OCI-LY1 (cell line): ENCODE results near the gene CCDC27.

ENCODE experiments used
- H2AFZ ChIP-seq: fragments of 200-600 bp; sonication (generic), shearing (Covaris generic); 2 replicates; pipeline ENCODE4 v1.6.0; 2014; ENCODE audit warnings: antibody characterized with exemption, mild to moderate bottlenecking, low read length
- H3F3A ChIP-seq: fragments of 200-600 bp; sonication (generic), shearing (Covaris generic); 2 replicates; pipeline ENCODE4 v1.6.0; 2014; ENCODE audit warnings: mild to moderate bottlenecking, antibody characterized with exemption, low read length, moderate library complexity; ENCODE audit not compliant: insufficient read depth
- H3K27ac ChIP-seq: fragments of 200-600 bp; sonication (generic); 2 replicates; pipeline ENCODE4 v1.5.1; 2014; ENCODE audit warnings: low read length, mixed run types, mild to moderate bottlenecking, low read depth; ENCODE audit not compliant: poor library complexity, severe bottlenecking
- H3K27me3 ChIP-seq: fragments of 200-600 bp; sonication (generic); 2 replicates; pipeline ENCODE4 v1.6.0; 2014; ENCODE audit warnings: antibody characterized with exemption, mild to moderate bottlenecking, low read length, moderate library complexity; ENCODE audit not compliant: insufficient read depth
- H3K36me3 ChIP-seq: fragments of 200-600 bp; sonication (generic); 2 replicates; pipeline ENCODE4 v1.6.1; 2014; ENCODE audit warnings: mild to moderate bottlenecking, antibody characterized with exemption, low read length, moderate library complexity, mixed read lengths; ENCODE audit not compliant: insufficient read depth
- H3K4me1 ChIP-seq: fragments of 200-600 bp; sonication (generic); 2 replicates; pipeline ENCODE4 v1.5.1; 2014; ENCODE audit warnings: mild to moderate bottlenecking, low read length, moderate library complexity; ENCODE audit not compliant: insufficient read depth, severe bottlenecking
- H3K4me2 ChIP-seq: fragments of 200-600 bp; sonication (generic), shearing (Covaris generic); 2 replicates; pipeline ENCODE4 v1.6.1; 2014; ENCODE audit warnings: low read length
- H3K4me3 ChIP-seq: fragments of 200-600 bp; sonication (generic); 2 replicates; pipeline ENCODE4 v1.5.1; 2014; ENCODE audit warnings: low read length, low read depth, mild to moderate bottlenecking, mixed read lengths; ENCODE audit not compliant: poor library complexity, severe bottlenecking
- H3K79me2 ChIP-seq: fragments of 200-600 bp; shearing (Covaris generic); 2 replicates; pipeline ENCODE4 v1.6.1; 2016; ENCODE audit warnings: mixed run types, low read length, mixed read lengths; ENCODE audit not compliant: insufficient read depth
- H3K9ac ChIP-seq: fragments of 200-600 bp; sonication (generic), shearing (Covaris generic); 2 replicates; pipeline ENCODE4 v1.6.1; 2014; ENCODE audit warnings: mild to moderate bottlenecking, low read length, mixed read lengths
- H3K9me2 ChIP-seq: fragments of 200-600 bp; sonication (generic), shearing (Covaris generic); 2 replicates; pipeline ENCODE4 v1.6.1; 2014; ENCODE audit warnings: low read depth, mild to moderate bottlenecking, low read length, mixed read lengths
- H3K9me3 ChIP-seq: fragments of 200-600 bp; shearing (Covaris generic); 2 replicates; pipeline ENCODE4 v1.6.1; 2014; ENCODE audit warnings: low read length, mixed read lengths
- H4K20me1 ChIP-seq: fragments of 200-600 bp; sonication (generic), shearing (Covaris generic); 2 replicates; pipeline ENCODE4 v1.6.0; 2016; ENCODE audit warnings: mild to moderate bottlenecking, low read length; ENCODE audit not compliant: insufficient read depth
- EZH2 ChIP-seq: fragments of 200-600 bp; sonication (generic), shearing (Covaris generic); IDR thresholded peaks from 2 replicates; pipeline ENCODE4 v1.8.0; 2017; ENCODE audit warnings: borderline replicate concordance, mixed run types, mild to moderate bottlenecking, antibody characterized with exemption, low read length, moderate library complexity, mixed read lengths
- TF ChIP-seq, protein P1 (sequence below): fragments of 200-600 bp; sonication (generic), shearing (Covaris generic); IDR thresholded peaks from 2 replicates; pipeline ENCODE4 v1.5.1; 2017; ENCODE audit warnings: mild to moderate bottlenecking, antibody characterized with exemption, low read length, moderate library complexity, mixed read lengths

Gene CCDC27

DNA sequence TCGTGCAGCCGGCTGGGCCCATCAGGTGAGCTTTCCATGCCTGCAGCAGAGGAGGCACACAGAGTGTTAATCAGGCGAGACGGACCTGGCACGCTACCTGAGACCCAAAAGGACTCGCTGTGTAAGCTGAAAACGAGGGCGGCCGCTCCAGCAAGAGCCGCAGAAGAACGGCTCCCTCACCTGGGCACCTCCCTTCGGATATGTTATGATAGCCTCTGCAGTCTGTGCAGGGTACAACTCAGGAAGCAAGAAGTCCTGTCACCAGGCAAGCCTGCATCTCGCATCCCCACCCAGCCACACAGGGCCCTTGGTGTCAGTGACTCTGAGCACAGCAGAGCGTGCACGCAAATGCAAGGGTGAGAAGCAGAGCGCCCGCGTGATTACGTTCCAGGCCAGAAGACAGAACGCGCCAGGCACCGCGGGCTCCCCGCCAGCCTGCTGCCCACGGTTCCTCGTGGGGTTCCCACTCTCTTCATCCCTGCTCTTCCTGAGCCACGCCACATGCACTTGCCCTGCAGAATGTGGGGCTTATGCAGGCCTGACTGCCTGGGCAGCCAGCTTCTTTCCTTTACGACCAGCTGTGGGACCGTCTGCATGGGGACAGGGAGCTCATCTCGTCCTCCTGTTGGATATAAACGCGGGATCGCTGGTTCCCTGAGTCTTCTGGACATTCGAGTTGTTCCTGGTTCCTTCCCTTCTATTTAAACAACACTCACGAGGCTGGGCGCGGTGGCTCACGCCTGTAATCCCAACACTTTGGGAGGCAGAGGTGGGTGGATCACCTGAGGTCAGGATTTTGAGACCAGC, 64.3 kb downstream of the CCDC27 start:
- Histone ChIP-seq H3K79me2 (no peaks in the 10 kb centered on the region), H3K4me1 (no peaks in the 10 kb centered on the region), H3K27ac (no peak overlapping the region), H3K36me3 (peaks cover 36% of the 10 kb centered on the region), H3F3A (no peaks in the 10 kb centered on the region), H3K4me2 (no peak overlapping the region), H3K9ac (no peak overlapping the region), H3K9me2 (no peaks in the 10 kb centered on the region), H2AFZ (no peak overlapping the region), H3K4me3 (no peak overlapping the region), H3K27me3 (no peaks in the 10 kb centered on the region), H3K9me3 (no peaks in the 10 kb centered on the region), H4K20me1 (no peaks in the 10 kb centered on the region)
- no peak for TF ChIP-seq EZH2
- TF ChIP-seq, protein P1, sequence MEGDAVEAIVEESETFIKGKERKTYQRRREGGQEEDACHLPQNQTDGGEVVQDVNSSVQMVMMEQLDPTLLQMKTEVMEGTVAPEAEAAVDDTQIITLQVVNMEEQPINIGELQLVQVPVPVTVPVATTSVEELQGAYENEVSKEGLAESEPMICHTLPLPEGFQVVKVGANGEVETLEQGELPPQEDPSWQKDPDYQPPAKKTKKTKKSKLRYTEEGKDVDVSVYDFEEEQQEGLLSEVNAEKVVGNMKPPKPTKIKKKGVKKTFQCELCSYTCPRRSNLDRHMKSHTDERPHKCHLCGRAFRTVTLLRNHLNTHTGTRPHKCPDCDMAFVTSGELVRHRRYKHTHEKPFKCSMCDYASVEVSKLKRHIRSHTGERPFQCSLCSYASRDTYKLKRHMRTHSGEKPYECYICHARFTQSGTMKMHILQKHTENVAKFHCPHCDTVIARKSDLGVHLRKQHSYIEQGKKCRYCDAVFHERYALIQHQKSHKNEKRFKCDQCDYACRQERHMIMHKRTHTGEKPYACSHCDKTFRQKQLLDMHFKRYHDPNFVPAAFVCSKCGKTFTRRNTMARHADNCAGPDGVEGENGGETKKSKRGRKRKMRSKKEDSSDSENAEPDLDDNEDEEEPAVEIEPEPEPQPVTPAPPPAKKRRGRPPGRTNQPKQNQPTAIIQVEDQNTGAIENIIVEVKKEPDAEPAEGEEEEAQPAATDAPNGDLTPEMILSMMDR = no peak

DNA sequence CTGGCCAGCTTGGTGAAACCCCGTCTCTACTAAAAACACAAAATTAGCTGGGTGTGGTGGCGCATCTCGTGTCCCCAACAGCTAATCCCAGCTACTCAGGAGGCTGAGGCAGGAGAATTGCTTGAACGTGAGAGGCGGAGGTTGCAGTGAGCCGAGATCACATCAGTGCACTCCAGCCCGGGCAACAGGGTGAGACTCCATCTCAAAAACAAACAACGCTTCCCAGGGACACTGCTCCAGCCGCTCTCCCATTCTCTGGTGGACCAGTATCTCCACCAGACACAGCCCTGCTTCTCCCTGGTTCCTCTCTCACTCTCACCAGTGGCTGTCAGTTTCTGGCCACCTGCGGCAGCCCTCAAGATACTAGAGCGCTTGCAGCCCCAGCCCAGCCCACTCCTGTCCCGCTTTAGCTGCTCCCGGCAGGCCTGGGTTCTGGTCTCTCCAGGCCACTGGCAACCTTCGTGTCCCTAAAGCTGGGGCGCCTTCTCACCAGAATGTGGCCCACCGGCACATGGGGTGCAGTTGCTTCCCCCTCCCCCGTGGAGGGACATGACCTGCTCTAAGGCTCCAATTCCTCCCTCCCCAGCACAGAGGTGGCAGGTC, 65.0 kb downstream of the CCDC27 start:
- Histone ChIP-seq H3K9me2 (no peaks in the 10 kb centered on the region), H2AFZ (no peak overlapping the region), H3F3A (no peaks in the 10 kb centered on the region)

GRCh38 chr1:3817821-3818597, 65.8 kb downstream of the CCDC27 start:
- Histone ChIP-seq H4K20me1 (no peaks in the 10 kb centered on the region), H3K9ac (no peak overlapping the region)

More for the DNA sequence above, 65.0 kb downstream of the CCDC27 start:
- Histone ChIP-seq H3K9ac (no peak overlapping the region), H3K79me2 (no peaks in the 10 kb centered on the region), H4K20me1 (no peaks in the 10 kb centered on the region), H3K4me1 (no peaks in the 10 kb centered on the region), H3K9me3 (no peaks in the 10 kb centered on the region), H3K27ac (no peak overlapping the region), H3K4me2 (no peak overlapping the region), H3K36me3 (peaks cover 42% of the 10 kb centered on the region), H3K4me3 (no peak overlapping the region), H3K27me3 (no peaks in the 10 kb centered on the region)
- TF ChIP-seq, protein P1 = no peak

More at GRCh38 chr1:3817821-3818597, 65.8 kb downstream of the CCDC27 start:
- TF ChIP-seq, protein P1 = no peak
- TF ChIP-seq EZH2 = no peak
- no peak overlapping the region for H3K27ac ChIP-seq
- no peaks in the 10 kb centered on the region for H3K9me3 ChIP-seq
- peaks cover 48% of the 10 kb centered on the region for H3K36me3 ChIP-seq
- H3K79me2 ChIP-seq = no peaks in the 10 kb centered on the region
- no peaks in the 10 kb centered on the region for H3K27me3 ChIP-seq
- no peak overlapping the region for H3K4me2 ChIP-seq
- H3K4me1 ChIP-seq = no peaks in the 10 kb centered on the region
- H2AFZ ChIP-seq = no peak overlapping the region
- no peak overlapping the region for H3K4me3 ChIP-seq
- no peaks in the 10 kb centered on the region for H3K9me2 ChIP-seq
- no peaks in the 10 kb centered on the region for H3F3A ChIP-seq
